Medulla oblongata (tissue), 1 donor: Measurements from ENCODE around the gene NOP16.
"Not testable (repeated sequence)": the region's sequence is repeated elsewhere in the genome, so short reads cannot be mapped to it uniquely, and the experiment has no call there.

Source experiments
- DNase-seq: peaks from one replicate; pipeline ENCODE4 v3.0.0-alpha.2; 2015; ENCODE audit errors: extremely low spot score

NOP16 gene

GRCh38 chr5:176409765-176410164, 21.4 kb upstream of the NOP16 start:
- no peak for DNase-seq

GRCh38 chr5:176408590-176408989, 20.2 kb upstream of the NOP16 start:
- no peak for DNase-seq

DNA sequence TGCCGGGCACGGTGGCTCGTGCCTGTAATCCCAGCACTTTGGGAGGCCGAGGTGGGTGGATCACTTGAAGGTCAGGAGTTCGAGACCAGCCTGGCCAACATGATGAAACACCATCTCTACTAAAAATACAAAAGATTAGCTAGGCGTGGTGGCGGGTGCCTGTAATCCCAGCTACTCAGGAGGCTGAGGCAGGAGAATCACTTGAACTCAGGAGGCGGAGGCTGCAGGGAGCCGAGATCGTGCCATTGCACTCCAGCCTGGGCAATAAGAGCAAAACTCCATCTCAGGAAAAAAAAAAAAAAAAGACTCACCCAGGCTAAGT, 19.8 kb upstream of the NOP16 start:
- not testable (repeated sequence) for DNase-seq

DNA sequence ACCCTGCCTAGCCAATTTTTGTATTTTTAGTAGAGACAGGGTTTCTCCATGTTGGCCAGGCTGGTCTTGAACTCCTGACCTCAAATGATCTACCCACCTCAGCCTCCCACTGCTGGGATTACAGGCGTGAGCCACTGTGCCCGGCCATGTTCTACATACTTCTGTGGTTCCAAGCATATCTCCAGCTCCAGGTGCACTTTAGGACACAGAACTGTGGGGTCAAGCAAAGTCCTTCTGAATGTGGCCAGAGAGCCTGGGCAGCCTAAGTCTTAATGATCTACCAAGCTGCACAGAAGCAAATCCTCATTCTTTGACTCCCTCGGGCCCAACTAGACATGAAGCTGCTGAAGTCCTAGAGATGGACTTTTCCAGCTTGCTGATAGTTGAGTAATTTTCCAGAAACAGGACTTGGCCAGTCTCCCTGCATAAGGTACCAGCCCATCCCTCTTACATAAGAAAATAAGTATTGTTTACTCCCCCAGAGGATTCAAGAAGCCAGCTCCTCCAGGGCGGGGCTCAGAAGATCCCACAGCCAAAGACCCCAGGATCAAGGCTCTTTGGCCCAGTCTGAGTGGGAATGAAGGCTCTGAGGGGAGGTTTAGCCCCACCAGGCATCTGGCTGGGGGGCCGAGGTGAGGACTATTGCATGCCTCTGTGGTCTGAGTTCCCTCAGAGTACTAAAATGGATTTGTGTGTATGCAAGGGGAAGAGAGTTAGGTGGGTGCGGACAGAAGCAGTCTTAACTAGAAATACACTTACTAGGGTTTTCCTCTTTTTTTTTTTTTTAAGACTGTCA, 19.3 kb upstream of the NOP16 start:
- DNase-seq = no peak

GRCh38 chr5:176406436-176407052, 18.1 kb upstream of the NOP16 start:
- no peak for DNase-seq

- no peak for DNase-seq
Observed at GRCh38 chr5:176405656-176406435, 17.4 kb upstream of the NOP16 start.

GRCh38 chr5:176401281-176402205, 13.1 kb upstream of the NOP16 start:
- no peak for DNase-seq

GRCh38 chr5:176400382-176401156, 12.2 kb upstream of the NOP16 start:
- no peak for DNase-seq

- DNase-seq = no peak
Observed at GRCh38 chr5:176397736-176398420, 9.5 kb upstream of the NOP16 start.

DNA sequence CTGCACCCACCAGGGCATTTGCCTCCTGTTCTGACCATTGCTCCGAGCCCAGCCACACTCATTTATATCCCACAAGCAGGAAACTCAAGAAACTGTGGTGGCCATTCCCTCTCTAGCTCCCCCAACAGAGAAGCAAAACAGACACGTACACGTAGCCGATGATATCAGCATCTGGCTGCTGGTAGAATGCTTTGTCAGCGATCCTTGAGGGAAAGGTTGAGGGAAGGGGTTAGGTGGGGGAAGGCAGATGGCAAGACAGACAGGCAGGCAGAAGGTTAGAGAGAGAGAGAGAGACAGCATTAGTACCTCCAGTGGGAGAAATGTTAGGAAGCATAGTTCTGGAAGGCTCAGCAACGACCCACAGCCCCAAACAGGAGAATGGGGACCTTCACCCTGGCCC, 7.9 kb upstream of the NOP16 start:
- no peak for DNase-seq

- no peak for DNase-seq
Observed at GRCh38 chr5:176394881-176395675, 6.7 kb upstream of the NOP16 start.

- no peak for DNase-seq
Observed at GRCh38 chr5:176394096-176394495, 5.7 kb upstream of the NOP16 start.

GRCh38 chr5:176392526-176392925, 4.1 kb upstream of the NOP16 start:
- no peak for DNase-seq

DNA sequence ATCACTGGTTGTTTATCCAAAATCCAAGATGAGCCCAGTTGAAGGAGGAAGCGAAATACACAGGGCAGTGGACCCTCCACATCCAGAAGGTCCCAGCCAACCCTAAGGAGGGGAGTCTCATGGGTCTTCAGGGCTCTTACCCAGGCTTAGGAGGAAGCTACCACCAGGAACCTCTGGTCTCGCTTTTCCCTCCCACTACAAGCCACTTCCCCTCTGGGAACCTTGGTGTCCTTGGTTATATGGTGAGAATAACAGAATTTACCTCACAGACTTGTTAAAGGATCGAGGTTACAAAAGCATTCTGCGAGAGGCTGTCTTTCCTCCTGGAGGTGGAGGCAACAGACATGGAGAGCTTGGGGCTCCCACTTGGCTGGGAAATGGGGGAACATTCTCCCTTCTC, 3.6 kb upstream of the NOP16 start:
- DNase-seq = peak; percentile 31

- no peak for DNase-seq
Observed at GRCh38 chr5:176391479-176391878, 3.1 kb upstream of the NOP16 start.

GRCh38 chr5:176389135-176390123, 1.0 kb upstream of the NOP16 start:
- no peak for DNase-seq

DNA sequence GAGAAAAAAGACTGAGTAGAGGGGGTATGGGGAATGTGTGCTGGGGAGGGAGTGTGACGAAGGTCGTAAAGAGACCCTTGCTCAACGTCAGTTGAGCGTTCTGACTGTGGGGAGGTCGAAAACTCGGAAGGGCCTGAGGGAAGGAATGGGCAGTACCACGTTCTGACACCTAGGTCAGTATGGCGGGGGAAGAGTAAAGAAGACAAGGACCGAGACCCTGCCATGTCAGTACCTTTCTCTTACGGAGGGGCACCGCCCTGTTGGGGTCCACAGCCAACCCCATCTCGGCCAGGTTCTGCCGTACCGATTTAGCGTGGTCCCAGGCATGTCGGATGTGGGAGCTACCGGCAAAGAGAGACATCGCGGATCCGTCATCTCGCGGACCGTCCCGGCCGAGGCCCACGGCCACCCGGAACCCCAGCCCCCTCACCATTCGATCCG, 375 bp downstream of the NOP16 start:
- peak; percentile 16 for DNase-seq

GRCh38 chr5:176387384-176387925, 943 bp downstream of the NOP16 start:
- no peak for DNase-seq
